Stimulated activated naive B cell treated with anti-CD40 and anti-IgM and Interleukin-4, amounts not matched to agents 10 μg/mL and 1 μg/mL and 100 μg/mL, for 72 hours (primary cell): ENCODE measurements around the gene SGSH.

Experiments
- ATAC-seq, 2 donors: fragments of 150-1000 bp; cut with Tn5 transposase; replicated peaks; 2 replicates each; pipeline ENCODE4 v1.10.0; 2021; ENCODE audit warnings: moderate library complexity in 1 of 2
- DNase-seq: peaks from one replicate; pipeline ENCODE4 v3.0.0; 2021
- H3K27ac Mint-ChIP-seq: one replicate; pipeline ENCODE4 v1.8.0; 2022; ENCODE audit warnings: mild to moderate bottlenecking, mixed read lengths
- H3K27me3 Mint-ChIP-seq, 2 donors: one replicate each; pipeline ENCODE4 v1.8.0; 2022; ENCODE audit warnings: mixed read lengths in 2 of 2
- H3K36me3 Mint-ChIP-seq, 2 donors: one replicate each; pipeline ENCODE4 v1.8.0; 2022; ENCODE audit warnings: mixed read lengths in 2 of 2, mild to moderate bottlenecking in 1 of 2
- H3K4me1 Mint-ChIP-seq, 2 donors: one replicate each; pipeline ENCODE4 v1.8.0; 2022; ENCODE audit warnings: mixed read lengths in 2 of 2, mild to moderate bottlenecking in 1 of 2
- H3K4me3 Mint-ChIP-seq, 2 donors: one replicate each; pipeline ENCODE4 v1.8.0; 2022; ENCODE audit warnings: mild to moderate bottlenecking in 2 of 2, mixed read lengths in 2 of 2, moderate library complexity in 1 of 2
- H3K9me3 Mint-ChIP-seq, 2 donors: one replicate each; pipeline ENCODE4 v1.8.0; 2022; ENCODE audit warnings: mixed read lengths in 2 of 2, mild to moderate bottlenecking in 1 of 2

Gene SGSH

GRCh38 chr17:80227156-80227555 lies 7.0 kb upstream of the SGSH start:
- Mint-ChIP-seq H3K9me3 (peaks cover 4 to 5% of the 10 kb centered on the region in 2 donors), H3K27me3 (peaks cover 5 to 6% of the 10 kb centered on the region in 2 donors), H3K4me1 (peaks cover 5 to 9% of the 10 kb centered on the region in 2 donors), H3K27ac (no peak overlapping the region), H3K4me3 (no peak overlapping the region), H3K36me3 (peaks cover 19 to 23% of the 10 kb centered on the region in 2 donors)
- ATAC-seq (no peak), DNase-seq (no peak)

- H3K4me1 Mint-ChIP-seq = peaks cover 11% of the 10 kb centered on the region in 2 donors
- DNase-seq (no peak), ATAC-seq (no peak)
- no peak overlapping the region for H3K27ac Mint-ChIP-seq
- no peaks in the 10 kb centered on the region for H3K9me3 Mint-ChIP-seq
- H3K27me3 Mint-ChIP-seq = peaks cover 5 to 6% of the 10 kb centered on the region in 2 donors
- peaks cover 10 to 14% of the 10 kb centered on the region in 2 donors for H3K36me3 Mint-ChIP-seq
- no peak overlapping the region for H3K4me3 Mint-ChIP-seq
Observed at GRCh38 chr17:80225230-80225629, 5.1 kb upstream of the SGSH start.

- Mint-ChIP-seq H3K4me3 (no peak overlapping the region), H3K27ac (no peak overlapping the region), H3K36me3 (peaks cover 13 to 15% of the 10 kb centered on the region in 2 donors), H3K27me3 (peaks cover 5 to 6% of the 10 kb centered on the region in 2 donors), H3K4me1 (peaks cover 12 to 14% of the 10 kb centered on the region in 2 donors), H3K9me3 (no peaks in the 10 kb centered on the region)
- DNase-seq (no peak), ATAC-seq (no peak)
Observed at GRCh38 chr17:80224683-80225082, 4.5 kb upstream of the SGSH start.

- DNase-seq (no peak), ATAC-seq (no peak)
- Mint-ChIP-seq H3K9me3 (no peaks in the 10 kb centered on the region), H3K27ac (no peak overlapping the region), H3K4me1 (peaks cover 18 to 21% of the 10 kb centered on the region in 2 donors), H3K27me3 (peaks cover 5 to 6% of the 10 kb centered on the region in 2 donors), H3K4me3 (no peak overlapping the region), H3K36me3 (peaks cover 14 to 17% of the 10 kb centered on the region in 2 donors)
Observed at GRCh38 chr17:80223838-80224497, 3.8 kb upstream of the SGSH start.

GRCh38 chr17:80223142-80223815 lies 3.1 kb upstream of the SGSH start:
- peaks cover 14 to 17% of the 10 kb centered on the region in 2 donors for H3K36me3 Mint-ChIP-seq
- peaks cover 18 to 28% of the 10 kb centered on the region in 2 donors for H3K4me1 Mint-ChIP-seq
- DNase-seq = no peak
- no peak for ATAC-seq
- H3K27ac Mint-ChIP-seq = no peak overlapping the region
- H3K4me3 Mint-ChIP-seq = no peak overlapping the region
- H3K27me3 Mint-ChIP-seq = peaks cover 5 to 6% of the 10 kb centered on the region in 2 donors
- no peaks in the 10 kb centered on the region for H3K9me3 Mint-ChIP-seq

GRCh38 chr17:80222376-80223141 lies 2.4 kb upstream of the SGSH start:
- ATAC-seq (no peak), DNase-seq (no peak)
- Mint-ChIP-seq H3K9me3 (no peaks in the 10 kb centered on the region), H3K4me3 (no peak overlapping the region), H3K4me1 (peaks cover 20 to 31% of the 10 kb centered on the region in 2 donors), H3K36me3 (peaks cover 15 to 20% of the 10 kb centered on the region in 2 donors), H3K27ac (no peak overlapping the region), H3K27me3 (peaks cover 5 to 6% of the 10 kb centered on the region in 2 donors)

GRCh38 chr17:80221351-80222105 lies 1.4 kb upstream of the SGSH start:
- H3K4me1 Mint-ChIP-seq = peaks cover 22 to 31% of the 10 kb centered on the region in 2 donors
- peak overlapping the region; percentile 62 for H3K27ac Mint-ChIP-seq
- DNase-seq (no peak), ATAC-seq (no peak)
- peak overlapping the region; percentile 70 to 99 for H3K4me3 Mint-ChIP-seq
- H3K27me3 Mint-ChIP-seq = peaks cover 5 to 6% of the 10 kb centered on the region in 2 donors
- peaks cover 22 to 30% of the 10 kb centered on the region in 2 donors for H3K36me3 Mint-ChIP-seq
- no peaks in the 10 kb centered on the region for H3K9me3 Mint-ChIP-seq

- H3K27ac Mint-ChIP-seq = no peak overlapping the region
- peaks cover 30 to 38% of the 10 kb centered on the region in 2 donors for H3K36me3 Mint-ChIP-seq
- peaks cover 25 to 31% of the 10 kb centered on the region in 2 donors for H3K4me1 Mint-ChIP-seq
- ATAC-seq (peak; percentile 0 to 3), DNase-seq (no peak)
- no peaks in the 10 kb centered on the region for H3K9me3 Mint-ChIP-seq
- H3K4me3 Mint-ChIP-seq = peak overlapping the region; percentile 70 to 99
- H3K27me3 Mint-ChIP-seq = peaks cover 5 to 6% of the 10 kb centered on the region in 2 donors
Observed at GRCh38 chr17:80220736-80221215, 643 bp upstream of the SGSH start.

GRCh38 chr17:80219763-80220053 lies 425 bp downstream of the SGSH start:
- Mint-ChIP-seq H3K36me3 (peaks cover 36 to 44% of the 10 kb centered on the region in 2 donors), H3K27ac (peak overlapping the region; percentile 98), H3K4me3 (peak overlapping the region; percentile 96 to 99), H3K4me1 (peaks cover 25 to 31% of the 10 kb centered on the region in 2 donors), H3K9me3 (no peaks in the 10 kb centered on the region), H3K27me3 (peaks cover 5 to 6% of the 10 kb centered on the region in 2 donors)
- ATAC-seq = peak; percentile 50 to 59
- DNase-seq = peak; percentile 18

- peak; percentile 89 for DNase-seq
- H3K4me3 Mint-ChIP-seq = peak overlapping the region; percentile 96 to 99
- peak; percentile 93 to 94 for ATAC-seq
- H3K27me3 Mint-ChIP-seq = peaks cover 4% of the 10 kb centered on the region in 2 donors
- H3K36me3 Mint-ChIP-seq = peaks cover 38 to 46% of the 10 kb centered on the region in 2 donors
- no peaks in the 10 kb centered on the region for H3K9me3 Mint-ChIP-seq
- H3K27ac Mint-ChIP-seq = peak overlapping the region; percentile 98
- peaks cover 25 to 31% of the 10 kb centered on the region in 2 donors for H3K4me1 Mint-ChIP-seq
Observed at GRCh38 chr17:80219013-80219762, 945 bp downstream of the SGSH start.

- Mint-ChIP-seq H3K4me3 (peak overlapping the region; percentile 96 to 99), H3K4me1 (peaks cover 23 to 33% of the 10 kb centered on the region in 2 donors), H3K27ac (no peak overlapping the region), H3K36me3 (peaks cover 39 to 42% of the 10 kb centered on the region in 2 donors), H3K27me3 (no peaks in the 10 kb centered on the region), H3K9me3 (no peaks in the 10 kb centered on the region)
- DNase-seq = no peak
- no peak for ATAC-seq
Observed at GRCh38 chr17:80218391-80218790, 1.7 kb downstream of the SGSH start.

- peaks cover 36 to 46% of the 10 kb centered on the region in 2 donors for H3K36me3 Mint-ChIP-seq
- H3K27ac Mint-ChIP-seq = no peak overlapping the region
- no peaks in the 10 kb centered on the region for H3K9me3 Mint-ChIP-seq
- H3K27me3 Mint-ChIP-seq = no peaks in the 10 kb centered on the region
- ATAC-seq = no peak
- H3K4me3 Mint-ChIP-seq = no peak overlapping the region
- peaks cover 25 to 38% of the 10 kb centered on the region in 2 donors for H3K4me1 Mint-ChIP-seq
- DNase-seq = no peak
Observed at GRCh38 chr17:80217703-80218362, 2.3 kb downstream of the SGSH start.
